HEK293 (cell line): Measurements from ENCODE around the gene LMNTD2.

Experiments
- PRDM2 ChIP-seq: fragments of 450-650 bp; formaldehyde crosslinking; IDR thresholded peaks from 2 replicates; pipeline ENCODE4 v1.5.1; 2016; ENCODE audit warnings: missing biosample characterization, missing genetic modification characterization, borderline replicate concordance
- ZNF292 ChIP-seq: fragments of 450-650 bp; formaldehyde crosslinking; IDR thresholded peaks from 2 replicates; pipeline ENCODE4 v1.5.1; 2016; ENCODE audit warnings: low read depth, missing biosample characterization, missing genetic modification characterization, borderline replicate concordance

- TF ChIP-seq PRDM2 = no peak
- TF ChIP-seq ZNF292 (tag by site-specific recombination) = no peak
Observed at GRCh38 chr11:553988-554340, 6.6 kb downstream of the LMNTD2 start.
